HuH-7 (cell line): ENCODE data around the gene HMGN4.

Source experiments
- DNase-seq: peaks from one replicate; pipeline ENCODE4 v3.0.0; 2011; ENCODE audit warnings: low spot score

Gene HMGN4

GRCh38 chr6:26578279-26578678 lies 40.1 kb downstream of the HMGN4 start:
- DNase-seq = no peak

DNA sequence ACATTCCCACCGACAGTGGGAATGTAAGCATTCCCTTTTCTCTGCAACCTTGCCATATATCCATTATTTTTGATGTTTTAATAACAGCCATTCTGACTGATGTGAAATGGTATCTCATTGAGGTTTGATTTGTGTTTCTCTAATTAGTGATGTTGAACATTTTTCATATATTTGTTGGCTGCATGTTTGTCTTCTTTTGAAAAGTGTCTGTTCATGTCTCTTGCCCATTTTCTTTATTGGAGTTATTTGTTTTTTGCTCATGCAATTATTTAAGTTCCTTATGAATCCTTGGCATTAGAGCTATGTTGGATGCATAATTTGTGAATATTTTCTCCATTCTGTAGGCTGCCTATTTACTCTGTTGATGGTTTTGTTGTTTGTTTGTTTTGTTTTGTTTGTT lies 40.6 kb downstream of the HMGN4 start:
- no peak for DNase-seq

DNA sequence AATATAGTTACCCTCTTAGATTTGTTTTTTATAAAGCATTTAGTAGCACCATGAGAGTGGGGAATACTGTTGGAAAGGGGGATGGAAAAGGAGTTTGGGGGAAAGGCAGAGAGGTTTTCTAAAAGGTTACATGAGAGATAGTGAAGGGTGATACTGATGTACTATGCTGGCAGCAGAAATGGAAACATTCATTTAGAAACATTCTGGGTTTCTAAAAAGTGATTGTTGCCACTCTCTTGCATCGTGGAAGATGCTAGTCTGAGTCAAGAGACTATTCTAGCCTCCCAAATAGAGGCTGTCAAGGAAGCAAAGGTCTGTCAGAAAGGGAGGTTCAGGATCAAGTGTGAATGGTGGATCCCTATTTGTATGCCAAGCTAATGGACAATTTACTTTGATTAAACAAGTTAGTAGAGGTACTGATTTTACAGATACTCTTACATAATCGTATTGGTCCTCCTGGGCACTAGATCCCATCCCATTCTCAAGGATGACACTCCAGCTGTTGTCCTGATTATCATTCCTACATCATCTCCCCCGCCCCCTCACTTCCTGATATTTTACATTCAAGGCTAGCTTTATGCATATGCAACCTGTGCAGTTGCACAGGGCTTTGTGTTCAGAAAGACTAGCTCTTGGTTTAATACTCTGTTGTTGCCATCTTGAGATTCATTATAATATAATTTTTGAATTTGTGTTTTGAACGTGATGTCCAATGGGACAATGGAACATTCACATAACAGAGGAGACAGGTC lies 43.2 kb downstream of the HMGN4 start:
- DNase-seq = no peak

DNA sequence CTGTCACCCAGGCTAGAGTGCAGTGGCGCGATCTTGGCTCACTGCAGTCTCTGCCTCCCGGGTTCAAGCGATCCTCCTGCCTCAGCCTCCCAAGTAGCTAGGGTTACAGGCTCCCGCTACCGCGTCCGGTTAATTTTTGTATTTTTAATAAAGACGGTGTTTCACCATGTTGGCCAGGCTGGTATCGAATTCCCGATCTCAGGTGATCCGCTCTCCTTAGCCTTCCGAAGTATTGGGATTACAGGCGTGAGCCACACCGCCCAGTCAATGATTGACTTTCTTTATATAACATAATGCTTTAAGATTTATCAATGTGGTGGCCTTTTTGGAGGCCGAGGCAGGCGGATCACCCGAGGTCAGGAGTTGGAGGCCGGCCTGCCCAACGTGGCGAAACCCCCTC lies 50.8 kb downstream of the HMGN4 start:
- no peak for DNase-seq

GRCh38 chr6:26592649-26593048 lies 54.5 kb downstream of the HMGN4 start:
- no peak for DNase-seq

DNA sequence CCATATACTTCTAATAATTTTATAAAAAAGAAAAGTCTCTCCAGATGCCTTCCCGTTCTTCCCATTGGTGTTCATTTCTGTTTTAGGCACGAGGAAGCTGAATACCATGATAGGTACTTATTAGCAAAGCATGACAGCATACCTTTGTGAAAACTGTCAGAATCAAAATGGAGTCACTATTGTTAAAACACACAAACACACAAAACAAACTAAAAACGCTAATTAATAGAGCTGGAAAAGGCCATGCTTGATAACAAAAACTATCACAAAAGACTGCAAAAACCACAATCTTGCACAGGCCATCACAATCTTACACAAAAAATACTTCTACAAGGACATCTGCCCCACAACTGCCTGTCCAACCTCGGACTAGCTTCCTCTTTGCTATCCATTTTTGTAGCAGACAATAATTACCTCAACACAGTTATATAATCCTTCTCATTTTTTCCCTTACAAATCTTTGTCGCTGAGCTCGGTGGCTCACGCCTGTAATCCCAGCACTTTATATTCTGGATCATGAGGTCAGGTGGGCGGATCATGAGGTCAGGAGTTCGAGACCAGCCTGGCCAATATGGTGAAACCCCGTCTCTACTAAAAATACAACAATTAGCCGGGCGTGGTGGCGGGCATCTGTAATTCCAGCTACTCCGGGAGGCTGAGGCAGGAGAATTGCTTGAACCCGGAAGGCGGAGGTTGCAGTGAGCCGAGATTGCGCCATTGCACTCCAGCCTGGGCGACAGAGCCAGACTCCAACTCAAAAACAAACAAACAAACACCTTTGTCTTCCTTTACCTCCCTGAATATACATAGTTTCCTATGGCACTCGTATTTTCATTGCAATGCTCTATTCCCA lies 55.3 kb downstream of the HMGN4 start:
- no peak for DNase-seq

- no peak for DNase-seq
Observed at GRCh38 chr6:26594131-26594498, 55.9 kb downstream of the HMGN4 start.

DNA sequence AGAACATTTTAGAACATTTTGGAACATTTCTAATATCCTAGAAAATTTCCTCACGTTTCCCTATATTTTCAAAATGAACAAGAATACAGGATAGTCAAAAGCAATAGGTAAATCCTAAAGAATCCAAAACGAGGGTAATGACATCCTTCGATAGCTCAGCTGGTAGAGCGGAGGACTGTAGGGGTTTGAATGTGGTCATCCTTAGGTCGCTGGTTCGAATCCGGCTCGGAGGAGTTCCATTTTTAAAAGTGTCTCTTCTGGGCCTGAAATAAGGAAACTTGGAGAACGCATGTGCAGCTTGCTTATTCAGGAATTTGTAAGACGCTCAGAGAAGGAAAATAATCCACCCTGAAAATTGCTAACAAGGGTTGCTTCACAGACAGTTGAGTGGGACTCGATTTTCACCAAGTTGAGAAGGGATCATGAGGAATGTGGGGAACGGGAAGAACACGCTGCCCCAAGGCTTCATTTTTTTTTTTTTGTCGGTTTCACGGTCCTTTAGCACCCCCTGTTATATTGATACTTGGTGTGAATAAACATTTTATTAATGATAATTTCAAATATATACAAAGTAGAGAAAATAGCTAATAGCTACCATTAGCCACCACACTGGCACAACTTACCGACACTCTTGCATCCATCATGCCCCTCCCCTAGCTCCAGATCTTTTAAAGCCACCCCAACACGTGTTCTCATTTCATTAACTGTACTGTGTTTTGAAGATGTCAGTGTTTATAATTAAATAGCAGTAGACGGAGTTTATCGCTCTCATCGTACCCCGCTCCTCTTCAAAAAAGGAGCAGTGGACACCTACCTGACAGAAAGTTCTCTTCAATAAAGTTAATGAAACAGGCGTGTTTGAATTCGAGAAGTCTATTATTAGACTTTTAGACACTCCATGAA lies 56.8 kb downstream of the HMGN4 start:
- no peak for DNase-seq

- peak; percentile 47 for DNase-seq
Observed at GRCh38 chr6:26595669-26596269, 57.6 kb downstream of the HMGN4 start.
